WTC11 (cell line): ENCODE data around the gene ENO2.

ENCODE experiments used
- ATF2 ChIP-seq: sonication (generic); formaldehyde crosslinking; IDR thresholded peaks from 2 replicates; pipeline ENCODE4 v1.8.1; 2022; ENCODE audit warnings: low read depth, missing genetic modification reagents, borderline replicate concordance
- CREM ChIP-seq: sonication (generic); formaldehyde crosslinking; IDR thresholded peaks from 2 replicates; pipeline ENCODE4 v1.8.1; 2022; ENCODE audit warnings: mild to moderate bottlenecking, missing genetic modification reagents, moderate library complexity
- CTCF ChIP-seq: fragments of 200-600 bp; IDR thresholded peaks from 2 replicates; pipeline ENCODE4 v1.8.0; 2022; ENCODE audit warnings: antibody characterized with exemption
- FOXP4 ChIP-seq: sonication (generic); formaldehyde crosslinking; IDR thresholded peaks from 2 replicates; pipeline ENCODE4 v1.8.0; 2022; ENCODE audit warnings: mild to moderate bottlenecking, missing genetic modification reagents
- USF2 ChIP-seq: sonication (generic); formaldehyde crosslinking; IDR thresholded peaks from 2 replicates; pipeline ENCODE4 v1.8.1; 2023; ENCODE audit warnings: mild to moderate bottlenecking, missing genetic modification reagents, moderate library complexity

- no peak for TF ChIP-seq CTCF
- TF ChIP-seq ATF2 (CRISPR knock-in tag), result no peak
- TF ChIP-seq CREM, result no peak
- TF ChIP-seq USF2 (CRISPR knock-in tag), result no peak
- no peak for TF ChIP-seq FOXP4 (CRISPR knock-in tag)
Measured at GRCh38 chr12:6919588-6919987, 5.2 kb downstream of the ENO2 start.
